RWPE2 (cell line): ENCODE results near the gene PTCHD4.

Experiments used
- ATAC-seq: fragments of 200-7000 bp; cut with Tn5 transposase; 3 replicates; pipeline ENCODE4 v1.9.1; 2021; ENCODE audit warnings: low read depth
- DNase-seq: peaks from one replicate; pipeline ENCODE4 v3.0.0-alpha.2; 2020; ENCODE audit warnings: low spot score
- H3K27ac ChIP-seq: fragments of 450-650 bp; 2 replicates; pipeline ENCODE4 v1.5.1; 2017; ENCODE audit warnings: mild to moderate bottlenecking; ENCODE audit not compliant: poor library complexity, severe bottlenecking
- H3K27me3 ChIP-seq: fragments of 250-450 bp; sonication (Bioruptor Pico); 2 replicates; pipeline ENCODE4 v1.5.1; 2021; ENCODE audit warnings: mild to moderate bottlenecking, moderate library complexity; ENCODE audit not compliant: insufficient read depth, poor library complexity, severe bottlenecking
- H3K36me3 ChIP-seq: fragments of 250-450 bp; sonication (Bioruptor Pico); 2 replicates; pipeline ENCODE4 v1.5.1; 2020; ENCODE audit warnings: low read depth, mild to moderate bottlenecking, moderate library complexity
- H3K4me1 ChIP-seq: fragments of 250-450 bp; sonication (Bioruptor Pico); 2 replicates; pipeline ENCODE4 v1.5.1; 2021; ENCODE audit warnings: mild to moderate bottlenecking, moderate library complexity; ENCODE audit not compliant: insufficient read depth, poor library complexity, severe bottlenecking
- H3K4me3 ChIP-seq: fragments of 250-450 bp; sonication (Bioruptor Pico); 2 replicates; pipeline ENCODE4 v1.5.1; 2021; ENCODE audit warnings: mild to moderate bottlenecking, moderate library complexity; ENCODE audit not compliant: severe bottlenecking
- H3K9me3 ChIP-seq: fragments of 250-450 bp; sonication (Bioruptor Pico); 2 replicates; pipeline ENCODE4 v1.5.1; 2021; ENCODE audit warnings: mild to moderate bottlenecking, moderate library complexity; ENCODE audit not compliant: severe bottlenecking
- TF ChIP-seq, protein P1 (sequence below): fragments of 450-650 bp; IDR thresholded peaks from one replicate; pipeline ENCODE4 v1.5.1; 2017; ENCODE audit warnings: mild to moderate bottlenecking, moderate library complexity; ENCODE audit not compliant: poor library complexity, severe bottlenecking

PTCHD4 gene

DNA sequence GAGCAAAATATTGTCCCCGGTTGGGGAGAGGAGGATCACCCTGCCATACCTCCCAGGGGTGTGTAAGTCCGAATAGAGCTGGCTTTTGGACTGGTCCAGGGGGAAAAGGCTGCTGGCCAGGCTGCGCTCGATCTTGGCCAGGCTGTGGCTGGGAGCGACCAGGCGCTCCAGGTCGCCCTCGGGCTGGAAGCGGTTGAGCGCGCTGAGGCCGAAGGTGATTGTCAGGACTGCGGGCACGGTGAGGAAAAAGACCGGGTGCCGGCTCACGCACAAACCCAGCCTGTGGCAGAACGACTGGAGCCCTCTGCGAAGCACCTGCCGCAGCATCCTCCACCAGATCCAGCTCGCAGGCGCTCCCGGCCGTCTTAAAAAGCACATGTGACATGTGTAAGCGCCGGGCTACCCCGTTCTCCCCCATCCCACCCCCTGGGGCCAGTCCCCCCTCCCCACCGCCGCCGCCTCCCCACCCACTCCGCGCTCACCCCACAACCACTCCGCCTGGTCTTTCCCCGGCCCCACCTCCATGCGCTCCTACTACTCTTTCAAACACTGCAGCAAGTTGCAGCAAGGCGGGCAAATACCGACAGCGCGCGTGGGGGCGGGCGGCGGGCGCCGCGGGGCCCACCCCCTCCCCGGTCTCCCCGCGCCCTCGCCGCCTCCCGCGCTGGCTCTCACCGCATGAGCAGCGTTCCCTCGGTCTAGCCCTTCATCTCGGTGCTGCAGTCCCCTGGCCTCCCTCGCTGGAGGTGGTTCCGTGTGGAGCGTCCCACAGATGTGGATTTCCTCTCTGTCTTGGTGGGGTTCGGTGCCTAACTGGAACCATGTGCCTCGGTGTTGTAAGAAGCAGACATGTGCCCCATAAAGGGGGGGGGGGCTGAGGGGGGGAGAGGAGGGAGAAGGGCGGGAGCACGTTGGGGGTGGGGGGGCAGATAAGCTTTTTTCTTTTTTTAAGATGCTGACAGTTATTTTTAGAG is 42.4 kb downstream of the PTCHD4 start:
- no peaks in the 10 kb centered on the region for H3K36me3 ChIP-seq
- peak; percentile 69 for ATAC-seq
- DNase-seq: peak; percentile 46
- no peak overlapping the region for H3K27ac ChIP-seq
- peak overlapping the region; percentile 25 for H3K4me3 ChIP-seq
- TF ChIP-seq, protein P1, sequence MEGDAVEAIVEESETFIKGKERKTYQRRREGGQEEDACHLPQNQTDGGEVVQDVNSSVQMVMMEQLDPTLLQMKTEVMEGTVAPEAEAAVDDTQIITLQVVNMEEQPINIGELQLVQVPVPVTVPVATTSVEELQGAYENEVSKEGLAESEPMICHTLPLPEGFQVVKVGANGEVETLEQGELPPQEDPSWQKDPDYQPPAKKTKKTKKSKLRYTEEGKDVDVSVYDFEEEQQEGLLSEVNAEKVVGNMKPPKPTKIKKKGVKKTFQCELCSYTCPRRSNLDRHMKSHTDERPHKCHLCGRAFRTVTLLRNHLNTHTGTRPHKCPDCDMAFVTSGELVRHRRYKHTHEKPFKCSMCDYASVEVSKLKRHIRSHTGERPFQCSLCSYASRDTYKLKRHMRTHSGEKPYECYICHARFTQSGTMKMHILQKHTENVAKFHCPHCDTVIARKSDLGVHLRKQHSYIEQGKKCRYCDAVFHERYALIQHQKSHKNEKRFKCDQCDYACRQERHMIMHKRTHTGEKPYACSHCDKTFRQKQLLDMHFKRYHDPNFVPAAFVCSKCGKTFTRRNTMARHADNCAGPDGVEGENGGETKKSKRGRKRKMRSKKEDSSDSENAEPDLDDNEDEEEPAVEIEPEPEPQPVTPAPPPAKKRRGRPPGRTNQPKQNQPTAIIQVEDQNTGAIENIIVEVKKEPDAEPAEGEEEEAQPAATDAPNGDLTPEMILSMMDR: no peak
- no peaks in the 10 kb centered on the region for H3K4me1 ChIP-seq
- H3K27me3 ChIP-seq: peaks cover 4% of the 10 kb centered on the region
- H3K9me3 ChIP-seq: no peaks in the 10 kb centered on the region

DNA sequence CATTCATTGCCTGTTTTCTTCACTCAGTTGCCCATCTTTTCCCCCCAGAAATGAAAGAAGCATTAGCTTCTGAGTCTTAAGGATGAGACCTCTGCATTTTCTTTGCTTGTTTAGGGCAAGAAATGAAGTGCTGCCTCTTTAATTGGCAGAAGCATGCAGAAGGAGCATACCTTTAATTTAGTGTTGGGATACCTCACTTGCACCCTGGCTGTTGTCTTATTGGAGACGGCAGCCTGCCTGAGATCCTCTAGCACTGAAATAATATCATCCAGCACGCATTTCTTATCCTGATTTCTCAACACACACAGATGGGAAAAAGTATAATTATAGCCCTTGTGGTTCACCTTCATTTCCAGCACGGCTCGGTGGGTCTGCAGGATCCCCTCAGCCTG is 43.1 kb downstream of the PTCHD4 start:
- TF ChIP-seq, protein P1: no peak
- Histone ChIP-seq H3K36me3 (no peaks in the 10 kb centered on the region), H3K9me3 (no peaks in the 10 kb centered on the region), H3K27ac (no peak overlapping the region), H3K4me3 (no peak overlapping the region), H3K27me3 (peaks cover 4% of the 10 kb centered on the region), H3K4me1 (no peaks in the 10 kb centered on the region)
- ATAC-seq: no peak
- DNase-seq: no peak

DNA sequence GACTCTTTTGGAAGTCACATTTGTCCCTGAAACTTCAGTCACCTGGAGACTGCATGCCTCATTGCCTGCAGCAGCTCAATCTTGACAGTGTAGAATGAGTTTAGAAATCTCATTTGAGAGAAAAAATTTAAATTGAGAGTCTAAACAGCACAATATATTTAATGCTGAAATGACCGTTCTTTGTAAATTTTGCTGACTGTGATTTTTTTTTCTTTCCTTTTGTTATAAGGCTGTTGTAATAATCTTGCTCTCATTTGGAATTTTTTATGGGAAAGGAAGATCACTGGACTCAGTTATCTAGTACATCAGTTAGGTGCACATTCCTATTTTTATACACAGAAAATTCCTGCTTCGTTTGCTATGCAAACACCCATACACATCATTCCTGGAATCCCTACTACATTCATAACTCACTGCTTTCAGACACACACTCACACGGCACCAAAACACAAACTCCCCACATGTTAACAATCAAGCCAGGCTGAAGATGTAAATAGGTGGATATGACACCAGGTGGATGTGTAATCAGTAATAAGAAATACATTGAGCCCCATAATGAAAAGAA is 43.8 kb downstream of the PTCHD4 start:
- Histone ChIP-seq H3K4me3 (no peak overlapping the region), H3K27me3 (peaks cover 4% of the 10 kb centered on the region), H3K27ac (no peak overlapping the region), H3K4me1 (no peaks in the 10 kb centered on the region), H3K36me3 (no peaks in the 10 kb centered on the region), H3K9me3 (no peaks in the 10 kb centered on the region)
- ATAC-seq (no peak), DNase-seq (no peak)
- TF ChIP-seq, protein P1: no peak

DNA sequence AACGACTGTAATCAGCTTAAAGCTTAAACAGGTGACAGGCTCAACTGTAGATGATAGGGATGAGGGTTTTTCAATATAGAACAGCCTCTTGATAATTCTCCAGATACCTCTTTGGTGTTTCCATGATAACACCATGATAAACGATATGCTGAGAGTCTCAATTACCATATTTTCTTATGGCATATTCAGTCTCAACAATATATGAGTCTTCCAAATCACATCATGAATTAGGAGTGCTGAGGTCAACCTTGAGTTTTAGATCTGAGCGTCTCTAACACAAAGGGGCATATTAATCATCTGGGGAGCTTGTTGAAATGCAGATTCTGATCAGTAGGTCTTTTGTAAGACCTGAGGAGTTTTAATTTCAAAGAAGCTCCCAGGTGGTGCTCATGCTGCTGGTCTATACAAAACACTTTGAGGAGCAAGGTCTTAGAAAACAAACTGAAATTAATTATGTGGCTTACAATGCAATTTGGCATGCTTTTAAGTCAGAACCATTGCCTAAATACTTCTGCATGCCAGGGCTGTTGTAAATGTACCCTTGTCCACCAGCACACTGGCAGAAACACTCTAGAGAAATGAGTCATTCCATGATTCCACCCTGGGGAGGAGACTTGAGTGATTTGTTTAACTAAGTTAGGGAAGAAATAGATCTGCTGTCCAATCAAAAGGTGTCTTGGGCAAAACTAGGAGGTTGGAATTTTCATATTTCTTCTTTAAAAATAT is 49.6 kb downstream of the PTCHD4 start:
- Histone ChIP-seq H3K4me3 (no peak overlapping the region), H3K27ac (no peak overlapping the region), H3K9me3 (no peaks in the 10 kb centered on the region), H3K4me1 (no peaks in the 10 kb centered on the region), H3K36me3 (no peaks in the 10 kb centered on the region), H3K27me3 (no peaks in the 10 kb centered on the region)
- TF ChIP-seq, protein P1: no peak
- peak; percentile 61; the same call in 2 of the 3 replicates for ATAC-seq
- no peak for DNase-seq
